GF-D8 (cell line): ENCODE results near the gene TUBB6.

Experiments
- DNase-seq: peaks from one replicate; lab custom pipeline; 2025; lab: John Stamatoyannopoulos, UW

Gene TUBB6

DNA sequence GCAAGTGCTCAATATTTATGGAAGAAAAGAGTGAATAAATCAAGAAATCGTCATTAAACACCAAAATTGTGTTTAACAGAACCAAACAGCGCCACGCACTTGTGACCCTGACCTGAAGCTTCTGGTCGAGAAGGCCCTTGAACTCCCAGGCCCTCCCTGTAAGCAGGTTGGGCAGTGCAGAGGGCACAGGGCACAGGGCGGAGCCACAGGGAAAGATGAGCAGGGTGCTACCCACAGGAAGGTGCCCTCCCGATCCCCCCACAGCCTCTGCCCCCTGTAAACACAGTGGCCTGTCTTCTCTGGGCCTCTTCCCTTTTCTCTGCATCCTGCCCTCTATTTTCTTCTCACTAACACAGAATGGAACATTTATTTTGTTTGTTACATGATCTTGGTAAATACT, 16.9 kb upstream of the TUBB6 start:
- DNase-seq, result no peak

GRCh38 chr18:12291690-12292089, 16.4 kb upstream of the TUBB6 start:
- DNase-seq, result no peak

DNA sequence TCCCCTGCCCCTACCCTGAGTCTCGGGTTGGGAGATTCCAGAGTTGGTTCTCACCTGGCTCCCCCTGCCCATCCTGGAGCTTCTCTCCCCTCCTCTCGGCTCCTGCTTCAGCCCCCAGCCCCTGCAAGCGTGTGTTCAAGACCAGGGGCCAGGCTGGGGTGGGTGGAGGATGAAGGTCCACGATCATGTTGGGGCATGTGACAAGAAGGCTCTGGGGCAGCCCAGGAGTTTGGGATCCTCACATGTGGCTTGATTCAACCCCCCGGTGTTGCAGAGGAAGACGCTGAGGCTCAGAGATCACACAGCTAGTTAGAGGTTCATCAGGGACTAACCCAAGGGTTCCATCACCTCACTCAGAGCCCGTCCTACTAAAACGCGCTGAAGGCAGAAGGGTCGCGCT, 14.2 kb upstream of the TUBB6 start:
- DNase-seq, result no peak

DNA sequence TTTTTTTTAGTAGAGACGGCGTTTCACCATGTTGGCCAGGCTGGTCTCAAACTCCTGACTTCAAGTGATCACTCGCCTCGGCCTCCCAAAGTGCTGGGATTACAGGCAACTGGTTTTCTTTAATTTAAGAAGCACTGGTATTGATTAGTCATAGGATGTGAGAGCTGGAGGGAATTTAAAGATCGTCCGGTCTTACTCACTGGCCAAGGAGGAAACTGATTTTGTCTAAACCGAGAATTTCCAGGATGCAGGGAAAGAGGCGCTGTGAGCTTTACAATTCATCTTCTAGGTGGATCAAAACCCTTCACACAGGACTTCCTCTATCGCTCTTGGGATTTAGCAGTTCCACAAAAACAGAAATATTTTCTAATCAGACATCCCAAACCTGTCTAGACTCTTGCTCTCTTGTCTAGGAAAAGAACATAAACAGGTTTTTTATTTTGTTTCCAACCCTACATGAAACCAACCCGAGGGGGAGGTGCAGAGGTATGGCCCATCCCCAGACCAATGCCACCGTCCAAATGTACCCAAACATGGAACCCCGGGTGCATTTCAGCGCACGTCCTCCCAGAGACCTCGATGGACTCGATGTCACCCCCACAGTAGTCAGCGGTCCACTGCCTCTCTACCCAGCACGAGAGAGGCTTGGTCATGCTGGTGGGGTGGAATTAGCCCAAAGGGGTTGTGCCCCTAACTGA, 12.5 kb upstream of the TUBB6 start:
- no peak for DNase-seq

GRCh38 chr18:12296087-12296403, 12.0 kb upstream of the TUBB6 start:
- no peak for DNase-seq

DNA sequence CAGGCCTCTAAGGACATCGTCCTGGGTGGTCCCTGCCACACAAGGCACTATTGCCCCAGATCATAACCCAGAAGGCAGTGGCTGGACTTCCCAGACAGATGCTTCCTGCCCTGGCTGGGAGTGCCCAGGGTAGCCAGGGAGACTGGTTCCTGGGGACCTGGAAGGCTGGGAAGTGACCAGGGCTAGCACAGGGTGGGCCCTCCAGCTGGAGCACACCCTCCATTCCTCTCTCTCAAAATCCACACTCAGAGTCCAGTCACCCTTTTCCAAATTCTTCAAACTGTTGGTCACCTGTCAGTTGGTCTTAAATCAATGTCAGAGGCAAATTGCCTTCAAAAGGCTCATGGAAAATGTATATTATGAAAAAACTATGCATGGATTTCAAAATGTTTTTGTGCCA, 11.6 kb upstream of the TUBB6 start:
- no peak for DNase-seq

DNA sequence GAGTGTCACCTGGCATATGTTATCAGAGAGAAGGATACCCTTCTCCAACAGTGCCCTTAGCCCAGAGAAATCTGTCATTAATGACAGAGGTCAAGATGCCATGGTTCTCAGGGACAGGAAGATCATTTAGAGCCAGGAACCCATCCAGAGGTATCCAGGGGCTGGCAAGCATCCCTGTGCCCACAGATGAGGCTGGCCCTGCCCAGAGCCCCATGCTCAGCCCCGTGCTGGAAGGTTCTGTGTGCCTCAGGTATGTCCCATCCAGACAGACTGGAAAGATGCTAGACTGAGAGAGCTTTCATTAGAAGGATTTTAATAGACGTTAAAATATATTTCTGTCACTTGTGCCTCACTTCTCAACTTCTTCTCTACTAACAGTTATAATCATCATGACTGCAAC, 8.2 kb upstream of the TUBB6 start:
- DNase-seq, result no peak

- DNase-seq, result no peak
These were observed 6.6 kb upstream of the TUBB6 start for GRCh38 chr18:12301263-12302005.

DNA sequence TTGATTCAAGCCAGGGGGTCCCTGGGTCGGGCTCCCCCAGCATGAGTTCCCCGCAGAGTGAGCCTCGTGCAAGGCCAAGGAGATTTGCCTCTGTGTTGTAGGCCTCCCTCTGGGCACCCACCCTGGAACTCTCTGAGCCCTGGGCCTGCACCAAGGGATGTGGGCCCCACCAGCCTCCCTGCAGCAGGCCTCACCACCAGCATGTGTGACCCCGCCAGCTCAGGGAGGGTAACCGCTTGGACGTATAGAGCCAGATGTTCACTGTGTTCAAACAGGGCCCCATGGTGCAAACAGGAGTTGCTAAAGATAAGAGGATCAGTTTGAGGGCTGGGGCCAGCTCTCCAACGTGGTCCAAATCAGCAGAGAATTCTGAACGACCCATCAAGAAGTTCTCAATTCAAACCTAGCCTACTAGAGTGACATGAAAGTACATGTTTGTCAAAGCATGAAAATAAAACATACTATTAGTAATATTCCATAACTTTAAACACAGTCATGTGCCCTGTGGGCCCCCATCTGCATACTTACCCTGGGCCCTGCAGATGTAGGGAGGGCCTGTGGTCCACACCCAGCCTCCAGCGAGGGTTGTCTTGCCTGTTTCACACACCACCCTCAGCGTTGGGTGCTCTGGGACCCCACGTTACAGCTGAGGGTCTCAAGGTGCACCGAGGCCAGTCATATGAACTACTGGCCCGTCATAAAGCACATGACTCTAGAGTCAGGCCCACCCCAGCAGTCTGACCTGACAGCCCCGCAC, 5.5 kb upstream of the TUBB6 start:
- no peak for DNase-seq

- no peak for DNase-seq
These were observed 3.5 kb upstream of the TUBB6 start for GRCh38 chr18:12304351-12305210.

- DNase-seq, result no peak
These were observed 2.8 kb upstream of the TUBB6 start for GRCh38 chr18:12305211-12305610.

DNA sequence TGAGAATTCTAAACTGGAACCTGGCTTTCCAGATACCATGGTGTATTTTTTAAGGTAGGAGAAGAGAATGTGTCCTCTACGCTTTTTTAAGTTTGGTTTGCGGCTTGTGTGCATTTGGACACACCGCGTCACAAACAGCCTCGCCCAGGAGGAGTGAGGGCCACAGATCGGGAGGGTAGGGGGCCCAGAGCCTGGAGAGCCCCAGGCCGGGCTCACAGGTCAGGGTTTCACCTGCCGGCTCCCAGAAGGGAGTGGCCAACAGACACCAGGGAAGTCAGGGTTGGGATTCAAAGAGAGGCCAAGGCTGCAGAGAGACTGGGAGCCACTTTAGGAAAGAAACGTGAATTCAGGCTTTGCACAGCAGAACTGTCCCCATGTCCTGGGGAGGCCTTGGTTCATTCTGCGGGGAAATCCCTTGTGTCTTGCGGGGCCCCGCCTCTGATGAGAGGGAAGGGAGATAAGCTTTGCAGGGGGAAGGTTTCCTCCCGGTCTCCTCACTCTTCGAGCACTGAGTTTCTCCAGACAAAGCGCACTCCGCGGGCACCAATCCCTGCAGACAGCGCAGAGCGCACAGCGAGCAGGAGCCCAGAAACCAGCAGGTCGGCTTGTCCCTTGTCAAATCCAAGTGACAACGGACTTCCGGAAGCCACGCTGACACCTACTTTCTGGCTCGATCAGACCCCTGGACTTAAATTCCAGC, 2.0 kb upstream of the TUBB6 start:
- DNase-seq, result no peak

DNA sequence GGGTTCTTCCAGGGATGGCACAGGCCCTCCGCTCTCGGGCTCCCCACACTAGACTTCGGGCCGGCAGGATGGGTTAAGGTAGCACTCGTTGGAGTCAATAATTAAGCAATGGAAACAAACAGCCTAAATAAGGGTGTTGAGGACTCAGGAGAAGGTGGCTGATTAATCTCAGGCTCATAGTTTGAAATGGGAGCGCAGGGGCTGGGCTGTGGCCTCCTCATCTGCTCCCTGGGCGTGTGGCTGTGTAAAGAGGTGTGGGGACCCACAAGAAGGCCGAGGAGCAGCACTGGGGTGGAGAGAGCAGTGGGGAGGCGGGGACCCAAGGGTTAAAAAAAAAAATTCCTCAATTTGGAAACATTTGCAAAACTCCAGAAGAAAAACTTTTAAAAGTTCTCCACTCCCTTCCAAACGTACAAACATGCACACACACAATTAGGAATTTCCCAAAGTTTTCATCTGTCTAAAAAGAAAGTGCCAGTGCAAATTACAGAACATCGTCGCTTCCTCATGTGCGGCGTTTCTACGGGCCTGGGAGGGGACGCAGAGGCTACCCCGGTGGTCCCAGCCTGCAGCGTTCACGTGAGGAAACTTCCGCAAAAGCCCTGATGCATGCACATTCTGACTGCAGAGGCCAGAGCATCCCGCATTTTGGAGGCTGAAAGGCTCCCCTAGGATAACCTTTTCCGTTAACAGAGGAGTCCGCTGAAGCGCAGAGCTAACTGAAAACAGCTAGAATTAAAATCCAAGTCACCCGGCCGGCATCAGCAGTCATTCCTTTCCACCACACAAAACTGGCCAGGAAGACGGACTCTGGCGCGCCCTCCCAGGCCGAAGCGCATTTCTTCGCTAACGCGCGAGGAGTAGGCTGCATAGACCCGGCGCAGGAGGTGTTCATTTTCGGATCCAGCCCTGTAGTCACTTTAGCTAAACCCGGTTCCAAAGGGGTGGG, 1.0 kb upstream of the TUBB6 start:
- no peak for DNase-seq

- no peak for DNase-seq
These were observed 502 bp downstream of the TUBB6 start for GRCh38 chr18:12308386-12309100.

DNA sequence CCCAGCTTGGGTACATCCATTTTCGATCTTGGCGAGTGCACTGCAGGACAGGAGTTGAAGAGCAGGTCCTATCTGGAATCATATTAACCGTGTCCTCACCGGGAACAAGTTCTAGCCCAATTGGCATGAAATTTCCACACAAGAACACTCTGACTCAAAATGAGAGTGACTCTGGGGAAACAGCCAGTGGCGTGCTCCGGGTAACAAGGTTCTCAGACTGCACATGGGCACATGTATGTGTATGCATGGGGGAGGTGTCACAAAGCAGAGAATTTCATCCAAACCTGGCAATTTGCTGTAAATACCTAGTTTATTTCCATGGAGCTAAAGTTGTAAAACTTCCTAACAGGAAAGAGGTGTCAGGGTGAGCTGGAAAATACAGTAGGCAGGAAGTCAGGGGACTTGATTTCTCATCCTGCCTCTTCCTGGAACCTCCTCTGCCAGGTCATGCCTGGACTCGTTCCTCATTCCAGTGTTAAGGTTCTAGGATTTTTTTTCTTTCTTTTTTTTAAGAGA, 1.7 kb downstream of the TUBB6 start:
- DNase-seq, result no peak

DNA sequence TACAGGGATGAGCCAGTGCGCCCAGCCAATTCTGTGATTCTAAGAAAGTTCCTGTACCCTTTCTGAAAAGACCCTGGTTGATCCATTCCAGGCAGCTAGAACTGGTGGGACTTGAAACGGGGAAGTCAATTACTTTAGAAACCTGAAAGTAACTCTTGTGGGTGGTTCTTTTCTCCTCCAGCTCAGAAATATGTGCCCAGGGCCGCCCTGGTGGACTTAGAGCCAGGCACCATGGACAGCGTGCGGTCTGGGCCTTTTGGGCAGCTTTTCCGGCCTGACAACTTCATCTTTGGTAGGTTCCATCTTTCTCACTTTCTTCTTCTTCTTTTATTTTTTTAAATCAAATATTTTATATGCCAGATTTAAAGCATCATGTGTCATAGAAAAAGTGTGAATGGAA, 2.7 kb downstream of the TUBB6 start:
- no peak for DNase-seq

DNA sequence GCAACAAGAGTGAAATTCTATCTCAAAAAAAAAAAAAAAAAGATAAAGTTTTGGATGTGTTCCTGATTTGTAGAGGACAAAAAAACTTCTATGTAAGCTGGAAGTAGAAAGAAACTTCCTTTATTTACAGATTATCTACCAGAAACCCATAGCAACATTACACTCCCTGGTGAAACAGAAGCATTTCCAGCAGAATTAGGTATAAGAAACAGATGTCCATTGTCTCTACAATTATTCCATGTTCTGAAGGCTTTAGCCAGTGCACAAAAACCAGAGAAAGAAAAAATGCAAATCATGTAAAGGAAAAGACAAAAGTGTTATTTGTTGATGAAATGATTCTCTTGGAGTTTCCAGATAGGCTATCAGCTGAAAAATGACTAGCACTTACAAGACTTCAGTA, 4.9 kb downstream of the TUBB6 start:
- DNase-seq, result no peak

DNA sequence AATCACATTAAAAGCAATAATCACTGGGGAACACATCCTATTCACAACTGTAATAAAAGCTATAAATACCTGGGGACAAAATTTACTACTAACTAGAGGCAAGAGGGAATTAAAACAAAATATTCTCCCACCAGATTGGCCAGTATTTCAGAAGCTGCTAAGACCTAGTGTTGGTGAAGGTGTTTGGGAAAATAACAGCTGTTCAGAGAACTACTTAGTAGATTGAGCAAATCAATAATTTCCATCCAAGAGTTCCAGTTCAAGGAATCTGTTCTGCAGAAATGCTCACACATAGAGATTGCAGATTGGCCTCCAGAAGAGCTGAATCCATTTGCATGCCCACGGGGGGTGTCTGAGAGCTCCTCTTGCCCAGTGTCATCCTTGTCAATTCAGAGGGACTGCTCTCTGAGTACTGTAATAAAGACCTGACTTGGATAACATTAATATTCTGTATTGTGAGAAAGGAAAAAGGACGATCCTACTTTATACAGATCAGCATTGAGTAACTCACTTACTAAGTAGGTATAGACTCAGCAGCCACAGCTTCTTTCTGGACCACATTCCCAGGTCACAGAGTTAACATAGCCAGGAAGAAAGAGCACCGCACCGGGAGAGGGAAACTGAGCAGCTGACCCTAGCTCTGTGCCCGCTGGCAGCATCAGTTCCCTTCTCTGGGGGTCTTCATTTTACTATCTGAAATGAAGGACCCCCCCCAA, 5.6 kb downstream of the TUBB6 start:
- no peak for DNase-seq
